HG03575 (cell line): ENCODE data around the gene PDE6D.
A peak's percentile ranks its signal among the peaks of the same experiment; 100 is the strongest.

ENCODE experiments used
- ATAC-seq: cut with Tn5 transposase; IDR thresholded peaks from one replicate; pipeline ENCODE4 v1.9.1; 2021; ENCODE audit not compliant: unreplicated experiment, insufficient number of reproducible peaks, low FRiP score; ENCODE audit errors: extremely low read depth

The PDE6D gene

DNA sequence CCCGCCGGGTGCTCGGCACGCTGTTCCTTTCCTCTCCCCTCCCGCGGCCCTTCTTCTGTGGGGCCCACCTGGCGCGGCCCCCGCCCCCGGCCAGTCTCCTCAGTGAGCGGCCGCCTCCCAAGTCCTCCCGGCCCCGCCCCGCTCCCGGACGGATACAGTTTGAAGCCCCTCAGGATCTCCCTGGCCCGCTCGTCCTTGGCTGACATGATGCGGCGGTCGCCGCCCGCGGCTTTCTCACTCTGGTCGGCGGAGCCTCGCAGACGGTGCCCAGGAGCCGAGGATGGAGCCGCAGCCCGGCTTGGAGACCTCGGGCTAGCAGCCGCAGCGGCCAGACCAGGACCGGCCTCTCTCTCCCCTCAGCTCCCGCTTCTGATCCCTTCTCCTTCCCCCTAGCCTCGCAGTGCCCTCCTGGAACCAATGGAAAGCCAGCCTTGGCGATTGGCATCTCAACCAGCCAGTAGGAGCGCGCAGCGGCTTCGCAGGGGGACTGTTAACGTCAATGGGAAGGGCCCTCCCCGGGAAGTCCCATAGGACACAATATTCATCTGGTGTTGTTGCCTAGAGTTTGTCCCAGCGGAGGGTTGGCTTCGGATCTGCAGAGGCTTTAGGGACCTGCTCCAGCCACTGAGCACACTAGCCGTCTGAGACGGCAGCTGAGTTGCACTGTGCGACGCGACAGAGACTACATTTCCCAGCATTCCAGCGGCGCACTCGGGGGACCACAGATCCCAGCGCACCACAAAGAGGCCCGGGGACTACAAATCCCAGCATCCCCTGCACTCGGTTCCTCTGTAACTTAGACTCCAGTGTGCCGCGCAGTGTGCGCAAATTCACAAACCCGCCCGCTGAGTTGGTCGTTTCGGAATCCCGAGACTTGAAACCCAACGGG, at the start of gene PDE6D:
PDE6D (minus strand) TSS at position 374 of the 889 bp plus-strand sequence; CDS start at position 206, 168 bp downstream.
- ATAC-seq, result peak; percentile 43

DNA sequence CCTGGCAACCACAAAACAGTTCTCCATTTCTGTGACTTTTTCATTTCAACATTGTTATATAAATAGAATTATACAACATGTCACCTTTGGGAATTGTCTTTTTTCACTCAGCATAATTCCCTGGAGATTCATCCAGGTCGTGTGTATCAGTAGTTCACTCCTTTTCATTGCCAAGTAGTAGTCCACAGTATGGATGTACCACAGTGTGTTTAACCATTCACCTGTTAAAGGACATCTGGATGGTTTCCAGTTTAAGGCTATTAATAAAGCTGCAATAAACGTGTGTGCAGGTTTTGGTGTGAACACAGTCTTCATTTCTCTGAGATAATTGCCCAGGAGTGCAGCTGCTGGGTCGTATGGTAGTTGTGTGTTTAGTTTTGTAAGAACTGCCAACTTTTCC, 40.8 kb upstream of the PDE6D start:
- no peak for ATAC-seq

DNA sequence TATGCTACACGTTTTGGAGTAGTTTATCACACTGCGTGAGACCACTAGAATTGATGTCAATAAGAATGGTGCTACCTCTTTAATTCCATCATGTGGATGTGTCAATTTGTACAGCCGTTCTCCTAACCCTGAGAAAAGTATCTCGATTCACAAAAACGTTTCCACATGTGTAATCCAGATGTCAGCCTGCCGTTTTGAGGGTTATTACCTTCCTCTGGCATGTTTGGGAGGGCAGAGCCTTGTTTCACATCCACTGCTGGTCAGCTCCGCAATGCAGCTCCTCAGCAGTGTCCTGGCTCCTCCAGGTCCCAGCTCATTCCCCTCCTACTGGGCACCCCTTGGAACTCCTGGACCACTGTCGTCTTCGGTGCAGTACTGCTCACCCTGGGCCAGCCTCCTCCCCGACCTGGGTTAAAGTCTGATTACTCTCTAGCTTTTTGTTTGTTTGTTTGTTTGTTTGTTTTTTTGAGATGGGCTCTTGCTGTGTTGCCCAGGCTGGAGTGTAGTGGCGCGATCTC, 39.8 kb upstream of the PDE6D start:
- ATAC-seq, result no peak

DNA sequence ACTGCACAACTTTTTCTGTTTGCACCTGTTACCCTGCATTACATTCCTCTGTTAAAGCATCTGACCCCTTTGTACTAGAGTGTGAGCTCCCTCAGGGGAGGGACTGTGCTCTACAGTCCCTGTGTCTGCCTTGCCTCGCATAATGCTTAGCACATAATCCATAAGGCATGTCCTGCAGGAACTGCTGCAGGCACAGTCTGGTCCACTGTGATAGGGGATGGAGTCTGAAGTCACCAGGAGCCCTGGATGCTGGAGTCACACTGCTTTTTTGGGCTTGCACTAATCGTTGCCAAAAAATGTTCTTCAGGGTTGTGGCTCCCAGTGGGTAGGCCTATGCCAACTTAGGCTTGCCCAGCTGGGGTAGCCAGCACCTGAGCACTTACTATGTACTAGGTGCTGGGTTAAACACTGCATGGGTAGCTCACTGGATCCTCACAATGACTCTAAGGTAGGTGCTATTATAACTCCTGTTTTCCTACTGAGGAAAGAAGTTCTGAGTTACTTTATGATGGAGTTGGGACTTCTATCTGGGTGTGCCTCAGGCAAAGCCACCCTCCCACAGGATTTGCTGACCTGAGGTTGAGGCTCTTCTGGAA, 38.5 kb upstream of the PDE6D start:
- no peak for ATAC-seq

DNA sequence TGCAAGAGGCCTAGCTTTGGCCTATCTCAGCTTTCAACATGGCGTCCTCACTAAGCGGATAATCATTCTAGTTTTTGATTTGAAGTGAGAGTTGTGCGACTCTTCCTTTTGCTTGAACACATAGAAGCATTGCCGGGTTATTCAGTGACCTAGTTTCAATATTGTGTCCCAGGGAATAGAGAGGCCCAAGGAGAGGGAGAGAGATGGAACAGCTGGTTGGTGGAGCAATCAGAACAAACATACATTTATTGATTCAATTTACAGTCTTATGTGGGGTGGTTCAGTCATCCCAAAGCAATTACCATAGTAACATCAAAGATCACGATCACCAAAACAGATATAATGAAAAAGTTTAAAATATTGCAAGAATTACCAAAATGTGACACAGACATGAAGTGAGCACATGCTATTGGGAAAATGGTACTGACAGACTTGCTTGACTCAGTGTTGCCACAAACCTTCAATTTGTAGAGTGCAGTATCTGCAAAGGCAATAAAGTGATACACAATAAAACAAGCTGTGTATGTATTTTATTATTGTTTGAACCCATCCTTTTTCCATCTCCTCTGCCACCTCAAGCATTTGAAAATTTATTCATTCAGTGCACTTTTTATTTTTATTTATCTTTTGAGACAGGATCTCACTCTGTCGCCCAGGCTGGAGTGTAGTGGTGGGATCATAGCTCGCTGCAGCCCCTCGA, 35.4 kb upstream of the PDE6D start:
- ATAC-seq, result no peak

DNA sequence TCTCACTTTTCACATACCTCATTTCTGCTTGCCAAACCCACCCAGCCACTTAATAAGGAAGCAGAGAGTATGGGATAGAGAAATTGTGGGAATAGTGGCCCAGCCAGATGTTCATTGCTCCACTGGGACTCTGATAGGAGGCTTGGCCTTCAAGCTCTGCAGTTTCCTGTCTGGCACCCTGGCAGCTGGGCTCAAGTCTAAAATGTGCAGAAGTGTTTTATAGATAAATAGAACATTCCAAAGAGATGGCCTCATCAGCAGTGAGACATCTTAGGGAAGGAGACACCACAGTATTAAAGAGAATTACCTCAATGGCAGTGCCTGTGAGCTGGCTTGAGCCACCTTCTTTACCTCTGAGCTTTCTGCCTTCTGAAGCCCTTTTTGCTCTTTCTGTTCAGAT, 29.8 kb upstream of the PDE6D start:
- no peak for ATAC-seq

DNA sequence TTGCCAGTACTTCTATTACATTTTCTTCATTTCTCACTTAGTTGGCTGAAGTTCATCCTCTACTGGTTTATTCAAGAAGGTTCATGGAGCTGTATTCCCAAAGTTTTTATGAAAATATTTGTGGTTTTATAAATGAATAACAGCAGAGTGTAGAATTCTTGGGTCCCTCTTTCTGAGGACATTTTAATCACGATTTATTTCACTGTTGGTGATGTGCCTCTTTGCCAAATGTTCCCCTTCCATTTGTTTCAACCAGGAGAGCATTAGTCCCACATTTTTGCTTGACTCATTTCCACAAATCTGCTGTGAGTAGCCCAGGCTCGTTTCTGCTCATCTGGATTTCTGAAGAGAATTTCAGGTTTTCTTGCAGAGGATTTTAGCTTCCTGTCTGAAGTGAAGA, 25.9 kb upstream of the PDE6D start:
- no peak for ATAC-seq

DNA sequence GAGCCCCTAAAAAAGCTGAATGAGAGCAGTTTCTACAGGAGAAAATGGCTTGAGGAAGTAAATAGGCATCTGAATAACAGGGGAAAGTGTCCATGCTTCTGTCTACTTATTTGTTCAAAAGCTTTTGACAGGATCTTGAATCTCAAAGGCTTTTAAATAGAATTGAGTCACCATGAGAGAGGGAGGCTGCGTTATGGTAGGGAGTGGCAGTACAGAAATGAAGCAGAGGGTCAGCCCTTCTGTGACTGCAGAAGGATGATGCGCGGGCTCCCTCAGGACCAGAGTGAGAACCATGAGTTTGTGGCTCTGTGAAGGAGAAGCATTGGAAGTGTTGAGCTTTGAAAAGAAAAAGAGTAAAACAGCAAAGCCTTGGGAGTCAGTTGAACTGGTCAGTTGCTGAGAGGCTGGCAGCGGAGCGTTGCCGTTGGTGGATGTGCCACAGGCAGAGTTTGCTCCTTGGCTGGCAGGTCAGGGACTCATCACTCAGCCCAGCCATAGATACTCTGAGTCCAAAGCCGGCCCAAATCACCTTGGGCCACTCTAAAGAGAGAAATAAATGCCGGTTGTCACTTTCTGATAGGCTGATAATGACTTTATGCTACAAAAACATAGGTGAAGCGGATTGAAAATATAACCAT, 22.5 kb upstream of the PDE6D start:
- ATAC-seq, result no peak

DNA sequence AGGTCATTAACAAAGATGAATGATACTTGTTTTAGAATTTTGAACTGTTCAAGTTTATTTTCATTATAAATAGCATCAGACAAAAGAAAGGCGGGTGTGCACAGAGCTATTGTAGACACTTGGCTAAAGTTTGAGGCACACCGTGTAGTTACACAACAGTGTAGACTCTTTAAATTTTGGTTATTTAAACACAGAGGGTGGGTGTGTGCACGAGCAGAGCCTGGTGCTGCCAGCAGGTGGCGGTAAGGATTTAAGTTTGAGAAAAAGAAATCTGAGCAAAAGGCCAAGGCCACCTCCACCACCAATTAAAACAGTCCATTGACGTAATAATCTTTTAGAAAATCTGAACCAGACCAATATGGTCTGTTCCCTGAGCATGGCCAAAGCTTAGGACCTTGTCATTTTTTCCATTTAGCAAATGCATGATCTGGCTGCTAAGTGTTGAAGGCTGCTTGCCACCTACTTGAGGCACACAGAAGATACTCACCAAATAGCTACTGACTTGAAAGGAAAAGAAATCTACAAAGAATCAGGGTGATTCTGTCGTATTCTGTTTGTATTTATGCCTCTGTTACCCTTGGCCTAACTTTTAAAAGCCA, 19.5 kb upstream of the PDE6D start:
- no peak for ATAC-seq

DNA sequence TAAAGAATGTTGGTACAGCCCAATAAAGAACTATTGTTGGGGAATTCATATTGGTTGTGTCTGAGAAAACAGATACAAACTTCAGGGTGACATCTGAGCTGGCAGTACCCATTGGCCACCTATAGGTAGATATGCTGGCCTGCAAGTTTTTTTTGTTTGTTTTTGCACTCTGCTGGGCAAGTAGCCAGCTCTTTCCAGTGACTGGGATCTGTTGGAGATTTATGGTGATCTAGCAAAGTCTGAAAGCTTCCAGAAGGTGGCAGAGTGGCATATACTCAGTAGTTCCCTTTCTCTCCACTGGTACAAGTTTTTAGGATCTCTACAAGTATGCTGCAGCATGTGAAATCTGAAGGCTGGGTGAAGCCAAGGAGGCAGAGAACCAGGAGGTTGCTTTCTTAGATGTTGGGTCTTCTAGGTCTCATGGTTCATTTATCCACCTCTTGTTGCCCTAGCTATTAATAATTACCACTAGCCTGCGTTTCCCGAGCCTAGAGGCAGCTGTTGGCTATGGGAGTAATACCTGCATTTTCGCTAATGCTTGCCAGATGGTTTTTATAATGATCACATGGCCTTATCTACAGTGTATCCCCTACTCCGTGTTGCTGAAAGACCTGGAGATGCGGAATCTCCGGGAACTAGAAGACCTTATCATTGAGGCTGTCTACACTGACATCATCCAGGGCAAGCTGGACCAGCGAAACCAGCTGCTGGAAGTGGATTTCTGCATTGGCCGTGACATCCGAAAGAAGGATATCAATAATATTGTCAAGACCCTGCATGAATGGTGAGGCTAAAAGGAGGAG, 14.6 kb upstream of the PDE6D start:
- ATAC-seq, result no peak

DNA sequence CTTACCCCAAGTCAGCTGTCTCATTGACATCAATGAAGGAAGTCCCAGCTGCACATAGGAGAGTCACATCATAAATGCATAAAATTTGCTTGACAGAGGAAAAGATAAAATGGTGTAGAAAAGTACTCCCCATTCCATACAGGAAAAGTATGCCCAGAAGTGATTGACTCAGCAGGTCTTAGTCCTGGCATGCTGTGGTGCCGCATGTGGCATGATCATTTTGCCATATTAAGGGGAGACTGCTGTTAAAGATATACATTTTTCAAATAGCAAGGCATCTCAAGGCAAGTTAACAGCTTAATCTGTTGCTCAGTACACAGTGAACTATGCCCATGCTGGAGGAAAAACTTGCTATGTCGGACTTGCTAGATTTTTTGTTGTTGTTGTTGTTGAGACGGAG, 13.3 kb upstream of the PDE6D start:
- no peak for ATAC-seq

DNA sequence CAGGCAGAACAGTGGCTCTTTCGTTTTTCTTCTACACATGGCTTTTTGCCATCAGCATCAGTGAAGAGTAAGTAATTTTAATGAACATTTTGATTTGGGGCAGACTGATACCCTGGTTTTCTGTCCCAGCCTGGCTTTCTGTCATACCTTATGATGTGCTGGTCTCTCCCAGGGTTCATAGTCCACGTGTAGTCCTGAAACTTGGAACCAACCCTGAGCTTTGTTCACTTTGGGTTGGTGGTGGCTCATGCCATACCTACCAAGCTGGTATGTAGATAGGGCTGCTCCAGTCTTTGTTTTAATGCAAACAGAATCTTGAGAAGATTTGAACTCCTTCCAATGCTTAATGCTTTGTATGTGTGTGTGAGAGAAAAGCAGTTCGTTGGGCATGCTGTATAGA, 10.0 kb upstream of the PDE6D start:
- ATAC-seq, result no peak

DNA sequence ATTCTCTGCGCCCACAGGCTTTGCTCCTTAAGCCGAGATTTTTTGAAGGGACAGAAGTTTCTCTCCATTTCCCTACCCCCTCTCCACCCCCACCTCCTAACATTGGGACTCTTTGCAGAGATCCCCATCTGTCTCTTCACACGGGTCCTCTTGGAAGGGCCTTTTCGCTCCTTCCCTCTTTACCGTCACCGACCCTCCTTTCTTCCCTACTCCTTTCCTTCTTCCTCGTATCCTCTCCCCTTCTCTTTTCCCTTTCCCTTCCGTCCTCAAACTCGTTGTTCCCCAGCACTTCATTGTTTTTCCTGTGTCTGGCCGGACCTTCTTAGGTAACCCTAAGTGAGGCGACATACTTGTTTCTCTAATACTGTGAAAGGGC, 5.8 kb upstream of the PDE6D start:
- ATAC-seq, result no peak

DNA sequence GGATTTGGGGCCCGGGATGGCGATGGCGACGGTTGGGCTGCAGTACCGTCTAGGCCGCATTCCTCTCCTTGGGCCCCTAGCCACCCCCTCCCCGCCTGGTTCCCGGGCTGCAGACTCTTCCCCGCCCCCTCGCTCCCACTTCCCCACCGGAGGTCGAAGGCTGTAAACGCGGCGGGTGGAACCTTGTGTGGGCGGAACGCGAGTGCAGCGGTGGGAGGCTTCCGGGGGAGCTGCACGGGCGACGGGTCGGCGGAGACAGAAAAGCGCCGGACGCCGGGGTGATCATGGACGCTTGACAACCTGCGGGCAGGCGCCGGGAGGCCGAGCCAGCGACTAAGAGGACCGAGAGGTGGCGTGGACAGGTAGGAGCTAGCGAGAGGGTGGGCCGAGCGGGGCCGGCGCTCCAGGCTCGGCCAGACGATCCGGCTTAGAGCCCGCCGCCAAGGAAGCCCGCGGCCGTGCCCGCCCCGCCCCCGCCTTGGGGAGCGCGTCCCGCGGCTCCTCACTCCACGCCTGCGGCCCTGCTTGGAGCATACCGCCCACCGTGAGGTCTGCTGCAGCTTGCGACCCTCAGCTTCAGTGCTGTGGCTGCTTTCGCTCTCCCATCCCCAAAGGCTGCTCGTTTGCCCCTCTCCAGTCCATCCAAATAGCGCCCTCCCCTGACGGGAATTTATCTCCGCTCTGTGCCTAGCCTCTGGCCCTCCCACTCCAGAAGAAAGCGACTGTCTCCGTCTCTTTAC, 5.3 kb upstream of the PDE6D start, which contains the start of gene COPS7B:
COPS7B (plus strand) TSS at position 269 of the 740 bp plus-strand sequence. CDS start 2,126 bp downstream, outside the sequence.
- no peak for ATAC-seq

DNA sequence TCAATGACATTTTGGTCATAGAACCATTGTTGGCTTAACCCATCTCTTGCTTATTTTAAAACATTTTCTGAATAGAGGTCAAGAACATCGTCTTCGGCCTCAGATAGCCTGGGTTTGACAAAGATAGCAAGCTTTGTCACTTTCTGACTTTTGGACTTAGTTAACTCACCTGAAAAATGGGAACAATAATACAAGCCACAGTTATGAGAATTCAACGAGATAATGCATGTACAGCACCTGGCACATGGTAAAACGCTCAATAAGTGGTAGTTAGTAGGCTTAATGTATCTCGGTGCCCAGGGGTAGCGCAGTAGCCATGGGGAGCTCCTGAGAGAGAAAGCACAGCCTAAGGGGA, 4.7 kb upstream of the PDE6D start:
- no peak for ATAC-seq

DNA sequence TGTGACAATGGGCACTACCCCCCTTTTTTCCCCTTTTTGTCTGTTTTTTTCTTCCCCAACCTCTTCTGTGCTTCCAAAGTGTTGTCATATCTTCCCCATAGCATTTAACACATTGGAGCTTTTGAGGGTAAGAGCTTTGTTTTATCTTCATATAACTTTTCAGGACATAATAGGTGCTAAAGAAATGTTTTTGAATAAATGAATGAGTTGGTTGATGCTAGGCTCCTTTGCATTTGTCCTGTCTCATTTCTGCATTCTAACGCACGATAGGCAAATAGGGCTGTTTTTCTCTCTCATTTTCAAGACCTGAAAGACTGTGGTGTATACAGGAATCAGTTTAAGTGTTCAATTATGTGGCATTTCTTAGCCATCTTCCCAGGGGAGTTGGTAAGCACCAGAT, 4.3 kb upstream of the PDE6D start:
- no peak for ATAC-seq

DNA sequence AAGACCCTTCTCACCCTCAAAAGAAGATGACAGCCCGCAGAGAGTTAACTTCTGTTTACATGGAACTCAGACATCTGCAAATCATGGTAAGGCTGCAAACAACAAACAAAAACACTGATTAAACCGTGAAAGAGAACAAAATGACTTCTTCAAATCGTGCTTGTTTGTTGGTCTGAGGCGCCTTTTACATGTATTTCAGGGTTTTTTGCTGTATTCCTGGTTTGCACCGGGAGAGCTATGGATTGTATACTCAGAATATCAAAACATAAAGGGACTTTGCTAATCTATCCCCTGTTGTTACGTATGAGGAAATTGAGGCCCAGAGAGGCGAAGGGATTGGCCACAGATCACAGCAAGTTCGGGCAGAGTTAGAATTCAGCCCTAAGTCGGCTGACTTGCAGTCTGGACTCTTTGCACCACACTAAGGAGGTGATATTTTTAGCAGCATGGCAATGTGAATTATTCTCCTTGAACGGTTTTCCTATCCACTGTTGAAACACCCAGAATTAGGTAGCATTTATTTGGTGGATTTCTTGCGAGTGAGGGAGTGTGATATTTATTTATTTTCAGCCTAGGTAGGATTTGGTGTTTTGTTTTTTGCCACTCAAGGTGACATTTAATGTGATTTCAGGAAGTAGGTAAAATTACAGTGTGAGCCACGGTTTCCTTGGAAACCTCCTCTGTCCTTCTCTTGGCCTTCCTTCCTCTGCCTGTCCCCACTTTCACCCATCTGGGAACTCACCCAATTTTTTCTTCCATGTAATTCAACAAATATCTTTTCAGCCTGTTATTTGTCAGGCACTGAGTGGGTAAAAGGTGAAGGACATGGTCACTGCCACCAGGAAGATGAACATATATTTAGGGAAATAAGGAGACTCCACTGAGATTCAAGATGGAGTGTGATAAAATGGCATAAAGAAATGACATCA, 980 bp upstream of the PDE6D start:
- no peak for ATAC-seq
